Spinal cord (tissue), 10 donors: ENCODE measurements around the gene RNPEPL1. TPM values are rescaled to one million over a fixed set of nuclear protein-coding genes. Genes with fewer than 3 reads are reported as not detected.

ENCODE experiments used
- DNase-seq, 6 donors: peaks; one replicate each; pipeline versions ENCODE4 v3.0.0 to v3.0.0-alpha.2; 2013 to 2015; ENCODE audit warnings: low spot score in 6 of 6, low read depth in 4 of 6
- H3K27ac ChIP-seq: one replicate; pipeline ENCODE4 v1.5.1; 2013; ENCODE audit warnings: low read depth, low read length, control low read depth
- H3K27me3 ChIP-seq: one replicate; pipeline ENCODE4 v1.6.1; 2013; ENCODE audit warnings: low read length; ENCODE audit not compliant: control insufficient read depth, insufficient read depth
- H3K36me3 ChIP-seq: one replicate; pipeline ENCODE4 v1.6.1; 2013; ENCODE audit warnings: low read length; ENCODE audit not compliant: control insufficient read depth, insufficient read depth
- H3K4me1 ChIP-seq: one replicate; pipeline ENCODE4 v1.6.1; 2013; ENCODE audit warnings: low read length; ENCODE audit not compliant: control insufficient read depth, insufficient read depth
- H3K4me3 ChIP-seq: one replicate; pipeline ENCODE4 v1.5.1; 2013; ENCODE audit warnings: low read depth, low read length, control low read depth
- H3K9me3 ChIP-seq: one replicate; pipeline ENCODE4 v1.6.1; 2013; ENCODE audit warnings: low read length; ENCODE audit not compliant: control insufficient read depth, insufficient read depth
- WGBS: methylation state at CpG from one replicate; pipeline ENCODE4 v1.1.5; 2013; ENCODE audit warnings: missing lambda C conversion rate; ENCODE audit not compliant: insufficient coverage; 5-methylcytosine and 5-hydroxymethylcytosine counted together
- polyA plus RNA-seq, 2 donors: library from polyadenylated mRNA; unstranded; fragments of 120-200 nt; gene quantifications; one replicate each; pipeline ENCODE4 v1.2.1, GENCODE V29; 2013; ENCODE audit not compliant: insufficient read length in 2 of 2
- total RNA-seq, 2 donors: library from RNA; depleted of rRNA in 1 of 2; stranded (reverse); fragments of 120-200 nt in 1 of 2; fragments of >200 nt in 1 of 2; gene quantifications; one replicate each; pipeline versions ENCODE4 v1.2.3 to v1.2.4, GENCODE V29; 2013 to 2014
- donor health status: healthy.

The RNPEPL1 gene
- total and polyA plus RNA-seq, 4 donors = 11.3 to 41.8 (median 27.2) TPM

DNA sequence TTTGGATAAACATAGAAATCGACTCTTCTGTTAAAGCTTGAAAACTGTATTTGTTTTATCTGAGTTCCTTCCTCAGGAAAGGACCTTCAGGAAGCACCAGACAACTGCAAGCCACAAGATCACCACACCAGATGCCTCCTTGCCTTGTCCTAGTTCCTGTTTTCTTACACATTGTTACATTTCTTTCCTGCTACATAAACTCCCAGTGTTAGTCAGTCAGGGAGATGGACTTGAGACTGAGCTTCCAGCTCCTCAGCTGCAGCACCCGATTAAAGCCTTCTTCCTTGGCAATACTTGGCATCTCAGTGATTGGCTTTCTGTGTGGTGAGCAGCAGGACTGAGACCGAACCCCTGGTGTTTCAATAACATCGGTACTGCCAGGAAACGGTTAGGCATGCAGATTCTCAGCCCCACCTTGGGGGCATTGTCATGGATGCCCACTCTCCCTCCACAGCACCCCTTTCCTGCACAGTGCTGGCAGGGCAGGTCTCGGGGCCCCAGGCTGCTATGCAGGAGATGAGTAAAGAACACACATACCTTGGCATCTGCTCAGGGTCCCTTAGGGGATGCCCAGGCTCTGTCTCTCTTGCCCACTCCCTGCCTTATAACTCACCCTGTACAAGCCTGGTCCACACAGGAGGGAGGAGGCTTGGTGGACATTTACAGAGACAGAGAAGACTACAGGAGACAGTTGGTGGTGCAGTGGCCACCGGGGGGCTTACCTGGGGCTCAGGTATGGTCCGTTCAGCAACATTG lies 43.1 kb upstream of the RNPEPL1 start:
- peaks cover 5% of the 10 kb centered on the region for H3K27me3 ChIP-seq
- no peak overlapping the region for H3K4me3 ChIP-seq
- no peak for DNase-seq
- peaks cover 6% of the 10 kb centered on the region for H3K4me1 ChIP-seq
- no peak overlapping the region for H3K27ac ChIP-seq
- WGBS = 98% methylated on average over 6 of the region's 8 CpGs
- no peaks in the 10 kb centered on the region for H3K9me3 ChIP-seq
- H3K36me3 ChIP-seq = peaks cover 73% of the 10 kb centered on the region

DNA sequence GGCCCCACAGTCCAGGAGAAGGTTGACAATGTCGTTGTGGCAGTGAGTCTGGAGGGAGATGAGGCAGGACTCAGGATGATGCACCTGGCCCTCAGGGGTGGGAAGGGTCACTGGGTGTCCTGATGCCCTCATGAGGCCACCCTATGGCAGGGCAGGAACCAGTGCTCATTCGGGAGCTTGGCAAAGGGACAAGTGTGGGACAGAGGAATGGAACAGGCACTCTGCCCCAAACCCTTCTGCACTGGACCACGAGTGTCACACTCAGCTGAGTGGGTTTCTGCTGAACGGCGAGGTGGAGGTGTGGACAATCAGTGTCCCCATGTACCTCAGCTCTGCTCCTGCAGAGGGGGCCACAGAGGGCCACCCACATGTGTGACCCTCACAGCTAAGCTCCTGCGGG lies 42.5 kb upstream of the RNPEPL1 start:
- H3K4me1 ChIP-seq = no peaks in the 10 kb centered on the region
- no peak overlapping the region for H3K27ac ChIP-seq
- no peak for DNase-seq
- H3K27me3 ChIP-seq = no peaks in the 10 kb centered on the region
- H3K36me3 ChIP-seq = peaks cover 68% of the 10 kb centered on the region
- H3K9me3 ChIP-seq = no peaks in the 10 kb centered on the region
- over 99% methylated on average over 6 of the region's 6 CpGs for WGBS
- H3K4me3 ChIP-seq = no peak overlapping the region

DNA sequence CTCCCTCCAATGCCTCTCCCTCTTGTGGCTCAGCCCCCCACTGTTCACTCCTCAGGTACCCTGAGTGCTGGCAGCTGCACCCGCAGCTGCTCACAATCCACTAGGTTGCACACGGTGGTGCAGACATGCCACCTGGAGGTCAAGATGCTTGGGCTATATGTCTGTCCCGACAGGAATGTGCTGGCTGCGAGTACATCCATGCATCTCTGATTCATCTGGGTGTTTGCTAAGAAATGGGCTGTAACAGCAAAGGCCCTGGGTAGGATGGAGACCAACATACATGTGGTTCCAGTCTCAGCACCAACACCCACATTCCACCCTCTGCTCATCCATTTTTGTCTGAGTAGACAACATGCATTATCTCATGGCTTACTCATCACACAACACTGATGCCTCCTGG lies 41.8 kb upstream of the RNPEPL1 start:
- Histone ChIP-seq H3K27ac (no peak overlapping the region), H3K4me1 (no peaks in the 10 kb centered on the region), H3K4me3 (no peak overlapping the region), H3K27me3 (no peaks in the 10 kb centered on the region), H3K9me3 (peaks cover under 1% of the 10 kb centered on the region), H3K36me3 (peaks cover 65% of the 10 kb centered on the region)
- DNase-seq = no peak
- 90% methylated on average over 3 of the region's 4 CpGs for WGBS

DNA sequence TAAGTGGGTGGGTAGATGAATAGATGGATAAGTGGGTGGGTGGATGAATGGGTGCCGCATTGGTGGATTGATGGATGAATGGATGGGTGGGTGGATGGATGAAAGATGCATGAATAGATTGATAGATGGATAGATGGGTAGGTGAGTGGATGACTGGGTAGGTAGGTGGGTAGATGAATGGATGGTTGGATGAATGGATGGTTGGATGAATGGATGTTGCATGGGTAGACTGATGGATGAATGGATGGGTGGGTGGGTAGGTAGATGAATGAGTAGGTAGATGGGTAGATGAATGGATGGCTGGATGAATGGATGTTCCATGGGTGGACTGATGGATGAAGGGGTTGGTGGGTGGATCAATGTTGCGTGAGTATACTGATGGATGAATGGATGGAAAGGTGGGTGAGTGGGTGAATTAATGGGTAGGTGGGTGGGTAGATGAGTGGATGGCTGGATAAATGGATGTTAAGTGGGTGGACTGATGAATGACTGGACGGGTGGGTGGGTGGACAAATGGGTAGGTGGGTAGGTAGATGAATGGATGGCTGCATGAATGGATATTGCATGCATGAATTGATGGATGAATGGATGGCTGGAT lies 41.0 kb upstream of the RNPEPL1 start:
- H3K36me3 ChIP-seq = peaks cover 65% of the 10 kb centered on the region
- H3K4me1 ChIP-seq = no peaks in the 10 kb centered on the region
- no peaks in the 10 kb centered on the region for H3K27me3 ChIP-seq
- no peak for DNase-seq
- no peak overlapping the region for H3K4me3 ChIP-seq
- peaks cover 3% of the 10 kb centered on the region for H3K9me3 ChIP-seq
- H3K27ac ChIP-seq = no peak overlapping the region
- 89% methylated on average over 3 of the region's 3 CpGs for WGBS

DNA sequence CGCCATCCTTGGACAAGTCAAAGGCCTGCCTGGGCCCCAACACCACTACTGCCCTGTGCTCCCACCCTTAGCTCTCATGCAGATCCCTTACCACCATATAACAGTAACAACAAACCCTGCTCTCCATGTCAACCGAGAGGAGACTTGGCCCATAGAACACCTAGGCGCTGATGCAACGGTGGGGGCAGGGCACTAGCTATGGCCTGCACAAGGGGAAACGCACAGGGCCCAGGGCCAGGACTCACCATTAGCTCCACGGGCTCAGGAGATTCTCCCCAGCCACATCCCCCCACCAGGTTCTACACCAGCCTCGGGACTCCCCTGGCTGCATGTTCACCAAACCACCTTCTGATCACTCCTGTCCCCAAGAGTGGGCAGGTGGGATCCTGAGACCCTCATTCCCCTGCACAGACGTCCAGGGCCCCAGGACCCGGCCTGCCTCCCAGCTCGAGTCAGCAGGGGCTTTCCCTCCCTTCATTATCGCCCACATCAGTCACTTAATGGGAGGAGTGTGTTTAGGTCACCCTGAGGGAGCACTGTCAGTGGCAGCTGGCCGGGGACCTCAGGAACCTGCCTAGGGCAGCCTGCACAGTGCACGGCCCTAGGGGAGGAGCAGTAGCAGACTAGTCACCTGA lies 39.8 kb upstream of the RNPEPL1 start:
- no peak overlapping the region for H3K27ac ChIP-seq
- no peaks in the 10 kb centered on the region for H3K4me1 ChIP-seq
- H3K27me3 ChIP-seq = no peaks in the 10 kb centered on the region
- WGBS = 95% methylated on average over 10 of the region's 13 CpGs
- no peak overlapping the region for H3K4me3 ChIP-seq
- no peak for DNase-seq
- peaks cover 53% of the 10 kb centered on the region for H3K36me3 ChIP-seq
- H3K9me3 ChIP-seq = peaks cover 6% of the 10 kb centered on the region

DNA sequence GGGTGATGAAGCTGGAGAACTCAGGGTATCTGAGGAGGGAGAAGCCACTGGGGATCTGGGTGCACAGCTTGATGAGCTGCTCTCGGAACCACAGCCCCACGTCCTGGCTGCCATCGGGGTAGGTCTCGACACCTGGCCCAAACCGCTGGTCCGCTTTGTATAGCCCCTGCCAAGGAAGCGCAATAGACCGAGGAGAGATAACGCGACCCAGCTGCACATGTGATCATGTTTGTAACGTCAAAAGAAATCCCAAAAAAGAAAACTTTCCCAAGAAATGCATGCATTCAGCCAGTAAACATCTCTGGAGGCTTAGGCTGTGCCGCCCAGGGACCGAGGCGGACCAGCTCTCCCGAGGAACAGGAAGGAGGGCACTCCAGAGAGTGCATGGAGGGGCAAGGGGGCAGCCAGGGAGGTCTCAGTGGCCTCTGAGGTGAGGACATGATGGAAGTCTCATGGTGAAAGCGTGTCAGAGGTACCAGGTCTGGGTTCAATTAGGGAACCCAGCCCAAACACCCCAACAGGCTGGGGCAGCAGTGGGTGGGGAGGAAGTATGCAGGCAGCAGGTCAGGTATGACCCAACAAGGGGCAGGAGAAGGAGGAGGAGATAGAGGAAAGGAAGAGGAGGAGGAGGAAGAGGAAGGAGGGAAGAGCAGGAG lies 38.8 kb upstream of the RNPEPL1 start:
- H3K27ac ChIP-seq = no peak overlapping the region
- no peak for DNase-seq
- no peak overlapping the region for H3K4me3 ChIP-seq
- H3K4me1 ChIP-seq = no peaks in the 10 kb centered on the region
- H3K36me3 ChIP-seq = peaks cover 47% of the 10 kb centered on the region
- whole genome bisulfite sequencing = 84% methylated on average over 15 of the region's 16 CpGs
- H3K27me3 ChIP-seq = no peaks in the 10 kb centered on the region
- peaks cover 6% of the 10 kb centered on the region for H3K9me3 ChIP-seq

DNA sequence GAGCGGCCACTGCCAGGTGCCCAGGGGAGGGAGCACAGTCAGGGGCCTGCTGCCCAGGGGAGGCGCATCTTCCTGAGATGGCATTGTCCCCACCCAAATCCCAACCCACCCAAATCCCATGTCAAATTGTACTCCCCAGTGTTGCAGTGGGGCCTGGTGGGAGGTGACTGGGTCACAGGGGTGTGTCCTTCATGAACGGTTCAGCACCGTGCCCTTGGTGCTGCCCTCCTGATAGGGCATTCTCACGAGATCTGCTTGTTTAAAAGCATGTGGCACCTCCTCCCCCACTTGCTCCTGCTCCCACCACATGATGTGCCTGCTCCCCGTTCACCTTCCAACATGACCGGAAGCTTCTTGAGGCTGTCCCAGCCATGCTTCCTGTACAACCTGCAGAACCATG lies 38.1 kb upstream of the RNPEPL1 start:
- 100% methylated on average over 6 of the region's 7 CpGs for WGBS
- Histone ChIP-seq H3K4me1 (no peaks in the 10 kb centered on the region), H3K27ac (no peak overlapping the region), H3K9me3 (peaks cover 6% of the 10 kb centered on the region), H3K27me3 (no peaks in the 10 kb centered on the region), H3K4me3 (no peak overlapping the region), H3K36me3 (peaks cover 48% of the 10 kb centered on the region)
- DNase-seq = no peak

DNA sequence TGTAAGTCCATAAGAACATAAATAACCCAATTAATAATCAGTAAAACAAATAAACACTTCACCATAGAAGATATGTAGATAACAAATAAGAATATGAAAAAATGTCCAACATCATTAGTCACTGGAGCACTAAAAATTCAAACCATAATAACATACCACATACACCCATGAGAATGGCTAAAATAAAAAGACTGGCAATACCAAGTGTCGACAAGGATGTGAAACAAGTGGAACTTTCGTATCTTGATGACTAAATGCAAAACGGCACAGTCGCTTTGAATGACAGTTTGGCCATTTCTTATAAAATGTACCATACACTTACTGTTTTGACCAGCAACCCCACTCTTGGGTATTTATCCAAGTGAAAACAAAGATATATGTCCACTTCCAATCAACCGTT lies 37.2 kb upstream of the RNPEPL1 start:
- no peaks in the 10 kb centered on the region for H3K27me3 ChIP-seq
- DNase-seq = no peak
- peaks cover 6% of the 10 kb centered on the region for H3K9me3 ChIP-seq
- WGBS = 90% methylated on average over 2 of the region's 5 CpGs
- no peak overlapping the region for H3K27ac ChIP-seq
- H3K4me1 ChIP-seq = no peaks in the 10 kb centered on the region
- H3K4me3 ChIP-seq = no peak overlapping the region
- peaks cover 39% of the 10 kb centered on the region for H3K36me3 ChIP-seq

DNA sequence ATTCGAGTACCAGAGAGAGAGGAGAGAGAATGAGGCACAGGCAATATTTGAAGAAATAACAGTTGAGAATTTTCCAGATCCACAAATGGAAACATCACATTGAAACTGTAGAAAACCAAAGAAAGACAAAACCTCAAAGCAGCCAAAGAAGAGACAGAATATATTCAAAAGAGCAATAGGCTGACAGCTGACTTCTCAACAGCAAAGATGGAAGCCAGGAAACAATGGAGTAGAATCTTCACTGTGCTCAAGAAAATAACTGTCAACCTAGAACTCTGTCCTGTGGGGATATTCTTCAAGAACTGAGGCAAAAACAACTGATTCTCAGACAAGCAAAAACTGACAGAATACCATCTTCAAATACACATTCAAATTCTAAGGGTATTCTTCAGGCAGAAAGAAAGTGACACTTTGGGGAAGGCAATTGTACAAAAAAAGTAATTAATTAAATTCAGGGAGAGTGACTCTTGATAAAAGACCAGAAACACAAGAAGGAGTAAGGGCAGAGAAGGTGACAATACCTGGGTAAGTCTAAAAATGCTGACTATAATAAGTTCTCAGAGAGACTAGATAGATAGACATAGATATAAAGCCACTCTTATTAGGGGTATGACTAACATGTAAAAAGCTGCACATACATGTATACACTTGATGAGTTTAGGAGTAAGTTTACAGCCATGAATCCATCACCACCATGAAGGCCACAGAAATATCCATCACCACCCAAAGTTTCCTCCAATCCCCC lies 36.1 kb upstream of the RNPEPL1 start:
- DNase-seq = no peak
- WGBS = no CpG with 5 or more reads among the region's 1 CpG
- peaks cover 6% of the 10 kb centered on the region for H3K9me3 ChIP-seq

More for the DNA sequence above, 36.1 kb upstream of the RNPEPL1 start:
- H3K36me3 ChIP-seq = peaks cover 29% of the 10 kb centered on the region
- H3K27ac ChIP-seq = no peak overlapping the region
- H3K4me3 ChIP-seq = no peak overlapping the region
- H3K27me3 ChIP-seq = no peaks in the 10 kb centered on the region
- H3K4me1 ChIP-seq = no peaks in the 10 kb centered on the region
